Esophagus muscularis mucosa (tissue), 4 donors: ENCODE data around the gene PLD5.

Source experiments
- CTCF ChIP-seq, 3 experiments: fragments of 200-600 bp in 2 of 3; fragments of 450-650 bp in 1 of 3; sonication (generic) in 2 of 3; IDR thresholded peaks; one replicate each; pipeline ENCODE4 v1.5.1; 2017 to 2019; ENCODE audit warnings: antibody characterized with exemption in 3 of 3, mild to moderate bottlenecking in 2 of 3, moderate library complexity in 1 of 3
- EP300 ChIP-seq: sonication (generic); formaldehyde crosslinking; IDR thresholded peaks from one replicate; pipeline ENCODE4 v1.6.1; 2017; ENCODE audit warnings: antibody characterized with exemption
- POLR2A ChIP-seq: fragments of 450-650 bp; IDR thresholded peaks from one replicate; pipeline ENCODE4 v1.6.1; 2017; ENCODE audit warnings: antibody characterized with exemption, moderate library complexity, mild to moderate bottlenecking, low read depth
- POLR2AphosphoS5 ChIP-seq, 2 donors: sonication (generic); formaldehyde crosslinking; IDR thresholded peaks; one replicate each; pipeline ENCODE4 v1.6.1; 2017; ENCODE audit warnings: antibody characterized with exemption in 2 of 2

- no peak for TF ChIP-seq CTCF (IDR thresholded peaks at IDR 0.05)
- no peak for TF ChIP-seq POLR2A
- TF ChIP-seq EP300, result no peak
- no peak for TF ChIP-seq POLR2AphosphoS5 (IDR thresholded peaks at IDR 0.05)
Measured at GRCh38 chr1:242242983-242243382, 281.5 kb downstream of the PLD5 start.
